GM21737 (cell line): ENCODE measurements around the gene ETHE1.

Source experiments
- ATAC-seq: cut with Tn5 transposase; IDR thresholded peaks from one replicate; pipeline ENCODE4 v1.9.1; 2021; ENCODE audit warnings: mild to moderate bottlenecking, moderate library complexity; ENCODE audit not compliant: unreplicated experiment

Gene ETHE1, protein sequence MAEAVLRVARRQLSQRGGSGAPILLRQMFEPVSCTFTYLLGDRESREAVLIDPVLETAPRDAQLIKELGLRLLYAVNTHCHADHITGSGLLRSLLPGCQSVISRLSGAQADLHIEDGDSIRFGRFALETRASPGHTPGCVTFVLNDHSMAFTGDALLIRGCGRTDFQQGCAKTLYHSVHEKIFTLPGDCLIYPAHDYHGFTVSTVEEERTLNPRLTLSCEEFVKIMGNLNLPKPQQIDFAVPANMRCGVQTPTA

DNA sequence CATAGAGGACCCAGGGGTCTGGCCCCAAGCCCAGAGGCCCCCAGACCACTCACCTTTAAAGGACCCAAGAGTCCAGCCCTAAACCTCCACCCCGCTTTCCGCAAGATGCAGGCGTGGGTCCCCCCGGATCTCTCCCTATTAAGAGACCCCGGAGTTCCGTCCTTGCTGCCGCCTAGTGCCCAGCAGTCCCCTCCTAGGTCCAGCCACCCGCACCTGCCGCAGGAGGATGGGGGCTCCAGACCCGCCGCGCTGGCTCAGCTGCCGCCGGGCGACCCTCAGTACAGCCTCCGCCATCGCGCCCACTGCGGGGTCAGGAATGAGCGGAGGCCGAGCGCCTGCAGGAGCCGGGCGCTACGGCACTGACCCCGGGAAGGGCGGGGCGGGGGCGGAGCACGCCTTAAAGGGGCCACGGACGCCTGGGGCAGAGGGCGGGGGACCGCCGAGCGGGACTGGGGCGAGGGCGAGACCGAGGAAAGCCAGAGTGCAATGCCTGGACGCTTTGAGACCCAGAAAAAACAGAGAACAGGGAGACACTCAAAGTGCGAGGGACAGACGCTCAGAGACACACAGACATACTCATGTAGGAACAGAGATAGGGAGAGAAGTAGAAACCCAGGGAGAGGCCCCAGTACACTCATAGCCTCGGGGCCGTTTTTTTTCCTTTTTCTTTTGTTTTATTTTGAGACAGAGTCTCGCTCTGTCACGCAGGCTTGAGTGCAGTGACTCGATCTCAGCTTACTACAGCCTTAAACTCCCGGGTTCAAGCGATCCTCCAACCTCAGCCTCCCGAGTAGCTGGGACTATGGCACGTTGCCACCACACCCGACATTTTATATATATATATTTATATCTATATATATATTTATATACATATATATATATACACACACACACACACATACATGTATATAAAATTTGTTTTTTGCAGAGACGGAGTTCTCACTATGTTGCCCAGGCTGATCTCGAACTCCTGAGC, at the start of gene ETHE1:
Gene ETHE1 (minus strand): TSS at position 318 of the 976 bp plus-strand sequence. CDS start 24 bp downstream, at position 294.
- peak; percentile 65 for ATAC-seq

DNA sequence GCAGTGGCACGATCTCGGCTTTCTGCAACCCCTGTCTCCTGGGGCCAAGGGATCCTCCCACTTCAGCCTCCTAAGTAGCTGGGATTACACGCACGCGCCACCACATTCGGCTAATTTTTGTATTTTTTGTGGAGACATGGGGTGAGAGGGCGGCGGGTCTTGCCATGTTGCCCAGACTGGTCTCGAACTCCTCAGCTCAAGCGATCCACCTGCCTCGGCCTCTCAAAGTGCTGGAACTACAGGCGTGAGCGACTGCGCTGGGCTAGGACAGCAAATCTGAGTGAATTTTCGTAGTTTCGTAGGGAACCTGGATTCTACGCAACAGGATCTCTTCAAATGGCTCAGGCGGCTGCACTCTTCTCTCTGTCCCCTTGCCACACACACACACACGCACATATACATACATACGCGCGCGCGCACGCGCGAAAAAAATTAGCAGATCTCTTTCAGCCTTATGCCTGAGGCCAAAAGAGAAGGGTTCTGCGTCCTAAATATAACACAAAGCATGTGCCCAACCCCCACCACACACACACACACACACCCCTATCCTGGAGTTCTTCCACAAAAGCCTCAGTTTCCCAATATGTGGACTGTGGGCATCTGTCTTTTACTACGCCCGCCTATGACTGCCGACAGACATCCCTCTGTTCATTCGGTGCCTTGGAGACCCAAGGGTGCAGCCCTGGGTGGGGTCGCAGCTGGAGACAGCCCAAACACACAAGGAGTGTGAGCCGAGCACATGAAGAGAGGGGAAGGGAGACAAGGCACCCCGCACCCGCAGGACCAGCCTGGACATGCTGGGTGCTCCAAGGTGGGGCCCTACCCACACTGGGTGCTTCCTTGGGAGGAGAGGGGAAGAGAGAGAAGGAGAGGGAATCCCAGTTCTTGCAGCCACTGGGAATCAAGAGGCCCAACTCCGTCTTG, 49.2 kb upstream of the ETHE1 start:
- no peak for ATAC-seq

DNA sequence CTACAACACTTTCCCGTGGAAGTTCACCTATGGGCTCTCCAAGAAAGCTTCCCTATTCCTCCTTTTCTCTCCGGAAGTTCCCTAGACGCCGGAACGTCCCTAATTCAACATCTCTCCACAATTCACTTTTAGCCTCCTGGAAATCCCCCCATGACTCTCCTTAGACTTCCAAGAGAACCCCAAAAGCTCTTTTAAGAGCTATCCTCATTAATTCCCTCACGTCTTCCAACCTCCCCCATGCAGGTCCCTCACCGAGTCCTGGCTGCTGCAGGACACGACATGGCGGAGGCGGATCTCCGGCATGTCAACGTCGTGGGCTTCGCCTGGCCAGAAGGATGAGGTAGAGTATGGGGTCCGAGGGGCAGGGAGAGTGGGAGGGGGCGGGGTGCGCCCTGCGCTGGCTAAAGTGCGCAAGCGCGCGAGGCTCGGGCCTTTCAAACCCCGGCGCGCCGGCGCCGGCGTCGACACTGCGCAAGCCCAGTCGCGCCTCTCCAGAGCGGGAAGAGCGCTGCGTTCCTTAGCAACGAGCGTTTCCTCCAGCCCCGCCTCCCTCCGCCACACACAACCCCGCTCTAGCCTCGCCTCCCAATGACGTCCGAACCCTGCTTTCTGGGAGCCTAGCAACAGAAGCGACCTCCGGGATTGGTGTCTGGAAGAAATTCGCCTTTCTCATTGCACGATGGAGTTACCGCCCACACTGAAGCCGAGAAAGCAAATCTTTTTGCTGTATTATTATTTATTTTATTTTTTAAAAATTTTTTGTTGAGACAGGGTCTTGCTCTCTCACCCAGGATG, 48.4 kb upstream of the ETHE1 start, which contains the start of the genes PINLYP and XRCC1:
Gene PINLYP (plus strand): TSS at position 646 of the 795 bp plus-strand sequence. CDS start 1,391 bp downstream, outside the sequence.
Gene XRCC1 (minus strand): TSS at position 372 of the 795 bp plus-strand sequence. CDS start 69 bp downstream, at position 303.
- ATAC-seq: peak; percentile 93

DNA sequence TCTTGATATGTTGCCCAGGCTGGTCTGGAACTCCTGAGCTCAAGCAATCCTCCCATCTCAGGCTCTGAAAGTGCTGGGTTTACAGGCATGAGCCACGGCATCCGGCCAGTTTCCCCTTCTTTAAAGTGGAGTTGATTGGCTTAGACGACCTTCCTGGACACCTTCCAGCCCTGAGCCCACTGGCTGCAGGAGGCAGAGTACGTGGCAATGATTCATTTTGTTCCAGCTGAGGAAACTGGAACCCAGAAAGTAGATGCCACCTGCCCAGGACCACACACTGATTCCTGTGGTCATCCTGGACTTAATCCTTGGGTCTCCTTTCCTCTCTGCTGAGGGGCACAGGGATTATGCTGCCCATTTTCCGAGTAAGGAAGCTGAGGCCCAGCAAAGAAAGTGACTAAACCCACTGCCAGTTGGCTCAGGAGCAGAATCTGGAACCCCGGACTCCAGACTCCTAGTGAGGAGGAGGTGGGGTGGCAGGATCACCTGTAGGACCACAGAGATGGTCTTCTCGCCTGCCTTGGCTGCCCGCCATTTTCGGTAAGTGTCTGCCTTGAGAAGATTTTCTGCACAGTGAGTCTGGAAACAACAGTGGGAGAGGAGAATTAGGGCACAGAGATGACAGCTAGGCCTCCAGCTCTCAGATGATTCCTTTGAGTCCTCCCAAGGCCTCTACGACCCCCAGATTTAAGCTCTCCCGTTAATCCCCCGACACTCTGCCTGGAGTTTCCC, 47.6 kb upstream of the ETHE1 start:
- ATAC-seq: no peak

DNA sequence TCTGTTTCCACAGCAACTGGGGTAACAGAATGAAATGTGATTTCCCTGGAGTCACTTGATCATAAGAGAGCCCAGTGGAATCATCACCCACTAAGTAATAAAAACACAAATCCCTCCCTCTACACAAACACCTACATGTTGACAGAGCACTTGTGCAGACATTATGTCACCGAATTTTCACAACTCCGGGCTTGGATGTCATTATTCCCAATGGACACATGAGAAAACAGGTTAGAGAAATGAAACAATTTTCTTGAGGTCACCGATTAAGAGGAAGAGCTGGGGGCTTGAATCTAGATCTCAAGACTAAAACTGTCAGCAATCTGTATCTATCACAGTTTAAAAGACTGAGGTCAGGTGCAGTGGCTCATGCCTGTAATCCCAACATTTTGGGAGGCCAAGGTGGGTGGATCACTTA, 45.2 kb upstream of the ETHE1 start:
- no peak for ATAC-seq

DNA sequence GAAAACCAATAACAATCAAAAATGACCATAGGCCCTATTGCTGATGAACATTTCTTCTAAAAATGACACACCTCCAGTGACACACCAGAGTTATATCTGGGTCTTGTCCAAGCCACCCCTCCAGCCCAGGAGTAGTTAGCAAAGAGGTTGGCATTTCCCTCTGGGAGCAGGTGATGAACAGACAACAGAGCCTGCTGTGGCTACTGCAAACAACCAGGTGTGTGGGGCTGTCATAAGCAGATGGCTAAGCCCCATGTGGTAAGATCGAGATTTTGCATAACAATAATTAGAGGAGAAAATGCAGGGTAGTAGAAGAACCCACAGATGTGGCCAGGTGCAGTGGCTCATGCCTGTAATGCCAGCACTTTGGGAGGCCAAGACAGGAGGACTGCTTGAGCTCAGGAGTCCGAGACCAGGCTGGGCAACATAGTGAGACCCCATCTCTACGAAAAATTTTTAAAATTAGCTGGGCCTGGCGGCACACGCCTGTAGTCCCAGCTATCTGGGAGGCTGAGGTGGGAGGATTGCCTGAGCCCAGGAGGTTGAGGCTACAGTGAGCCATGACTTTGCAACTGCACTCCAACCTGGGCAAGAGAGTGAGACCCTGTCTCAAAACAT, 43.3 kb upstream of the ETHE1 start:
- ATAC-seq: no peak

DNA sequence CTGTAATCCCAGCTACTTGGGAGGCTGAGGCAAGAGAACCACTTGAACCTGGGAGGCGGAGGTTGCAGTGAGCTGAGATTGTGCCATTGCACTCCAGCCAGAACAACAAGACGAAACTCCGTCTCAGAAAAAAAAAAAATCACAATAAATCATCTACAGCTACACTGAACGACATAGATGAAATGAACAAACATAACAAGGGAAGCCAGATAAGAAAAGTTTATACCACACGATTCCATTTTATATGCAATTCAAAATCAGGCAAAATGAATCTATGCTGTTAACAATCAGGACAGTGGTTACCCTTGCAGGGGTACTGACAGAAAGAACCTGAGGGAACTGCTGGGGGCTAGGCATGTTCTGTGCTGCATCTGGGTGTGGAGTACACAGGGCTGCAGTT, 42.7 kb upstream of the ETHE1 start:
- ATAC-seq: no peak

DNA sequence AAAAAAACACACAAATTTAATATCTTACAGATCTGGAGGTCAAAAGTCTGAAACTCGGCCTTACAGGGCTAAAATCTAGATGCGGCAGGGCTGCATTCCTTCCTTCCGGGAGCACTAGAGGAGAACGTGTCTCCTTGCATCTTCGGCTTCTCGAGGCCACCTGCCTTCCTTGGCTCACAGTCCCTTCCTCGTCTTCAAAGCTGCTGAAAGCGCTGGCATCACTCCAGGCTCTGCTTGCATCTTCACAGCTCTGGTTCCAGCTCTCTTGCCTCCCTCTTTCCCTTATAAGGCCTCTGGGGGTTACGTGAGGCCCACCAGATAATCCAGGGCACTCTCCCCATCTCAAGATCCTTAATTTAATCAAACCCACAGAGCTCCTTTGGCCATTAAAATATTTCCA, 37.8 kb upstream of the ETHE1 start:
- no peak for ATAC-seq

DNA sequence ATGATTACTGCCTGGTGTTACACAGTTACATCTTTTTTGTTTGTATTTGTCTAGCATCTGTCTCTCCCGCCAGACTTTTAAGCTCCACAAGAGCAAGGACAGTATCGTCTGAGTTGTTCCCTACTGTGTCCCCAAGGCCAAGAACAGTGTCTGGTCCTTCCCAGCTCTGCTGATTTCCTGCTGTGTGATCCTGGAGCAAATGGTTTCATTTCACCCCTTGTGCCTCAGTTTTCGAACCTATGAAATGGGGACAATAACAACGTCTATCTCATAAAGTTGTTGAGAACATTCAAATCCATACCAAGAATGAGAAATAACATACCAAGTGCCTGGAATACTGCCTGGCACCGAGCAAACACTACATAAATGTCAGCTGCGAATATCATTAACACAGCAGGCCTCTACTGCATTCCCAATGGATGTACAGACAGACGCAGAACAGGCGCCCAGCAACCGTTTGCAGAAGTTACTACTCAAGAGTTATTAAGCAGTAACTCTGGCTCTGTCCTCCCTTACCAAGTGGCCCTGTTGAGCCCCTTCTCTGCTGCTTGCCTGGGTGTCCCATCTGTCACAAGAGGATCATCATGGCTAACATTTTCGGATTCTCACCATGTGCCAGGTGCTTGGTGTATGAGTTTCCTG, 36.9 kb upstream of the ETHE1 start:
- no peak for ATAC-seq

DNA sequence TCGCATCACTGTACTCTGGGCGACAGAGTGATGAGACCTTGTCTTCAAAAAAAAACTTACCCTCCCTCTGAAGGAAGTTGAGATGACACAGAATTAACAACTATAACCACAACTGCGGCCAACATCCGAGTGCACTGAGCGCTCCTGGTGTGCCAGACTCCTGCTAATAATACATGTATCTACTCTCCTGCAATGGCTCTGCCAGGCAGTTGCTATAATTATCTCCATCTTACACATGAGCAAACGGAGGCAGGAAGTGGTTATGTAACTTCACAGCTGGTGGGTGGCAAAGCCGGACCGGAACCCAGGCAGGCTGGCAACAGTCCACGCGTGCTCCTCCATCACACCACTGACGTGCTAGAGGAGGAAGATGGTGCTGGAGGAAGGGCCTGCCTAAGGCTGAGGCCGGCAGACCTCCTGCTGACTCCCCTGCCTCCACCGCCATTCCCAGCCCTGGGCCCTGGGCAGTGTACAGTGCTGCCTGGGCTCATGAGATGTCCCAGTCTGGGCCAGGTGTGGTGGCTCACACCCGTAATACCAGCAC, 35.8 kb upstream of the ETHE1 start:
- ATAC-seq: peak; percentile 73

DNA sequence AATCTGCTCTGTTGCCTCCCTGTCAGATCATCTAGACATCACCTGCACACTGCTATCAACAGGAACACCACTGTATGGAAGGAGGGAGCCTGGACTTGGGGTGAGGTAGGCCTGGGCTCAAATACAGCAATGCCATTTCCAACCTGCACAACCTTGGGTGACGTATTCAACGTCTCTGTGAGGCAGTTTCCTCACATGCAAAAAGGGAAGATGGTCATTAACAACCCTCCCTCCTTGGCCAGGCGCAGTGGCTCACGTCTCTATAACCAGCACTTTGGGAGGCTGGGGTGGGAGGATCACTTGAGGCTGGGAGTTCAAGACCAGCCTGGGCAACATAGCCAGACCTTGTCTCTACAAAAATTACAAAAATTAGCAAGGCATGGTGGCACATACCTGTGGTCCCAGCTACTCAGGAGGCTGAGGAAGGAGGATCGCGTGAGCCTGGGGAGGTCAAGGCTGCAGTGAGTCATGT, 35.3 kb upstream of the ETHE1 start:
- ATAC-seq: no peak

DNA sequence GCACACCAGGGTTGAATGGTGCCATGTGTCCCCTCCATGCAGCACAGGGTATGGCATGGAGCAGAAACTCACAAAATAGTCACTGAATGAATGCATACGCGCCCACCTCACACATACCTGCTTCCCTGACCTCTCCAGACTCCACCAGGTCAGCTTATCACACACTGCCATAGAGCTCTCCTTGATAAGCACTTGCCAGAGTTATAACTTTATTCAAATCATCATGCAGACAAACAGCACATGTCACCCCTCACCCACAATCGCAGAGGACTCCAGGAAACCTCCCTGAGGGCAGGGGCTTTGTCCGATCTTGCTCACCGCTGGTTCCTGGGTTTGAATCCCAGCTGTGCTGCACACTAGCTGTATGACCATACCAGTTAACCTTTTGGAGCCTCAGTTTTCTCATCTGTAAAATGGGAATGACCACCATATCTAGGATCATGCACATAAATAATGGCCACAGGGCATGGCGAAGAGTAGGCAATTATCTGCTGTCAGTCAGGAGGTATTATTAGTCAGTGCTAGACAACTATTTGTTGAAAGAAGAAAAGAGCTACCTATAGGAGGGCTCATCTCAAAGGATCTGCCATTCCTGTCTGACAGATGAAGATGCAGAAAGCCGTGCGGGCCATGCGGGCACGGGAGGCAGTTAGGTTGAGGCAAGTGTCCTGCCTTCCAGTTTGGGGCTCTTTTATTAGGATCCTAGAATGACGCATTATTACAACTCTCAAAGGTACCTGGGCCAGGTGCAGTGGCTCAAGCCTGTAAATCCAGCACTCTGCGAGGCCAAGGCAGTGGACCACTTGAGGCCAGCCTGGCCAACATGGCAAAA, 34.4 kb upstream of the ETHE1 start:
- no peak for ATAC-seq

DNA sequence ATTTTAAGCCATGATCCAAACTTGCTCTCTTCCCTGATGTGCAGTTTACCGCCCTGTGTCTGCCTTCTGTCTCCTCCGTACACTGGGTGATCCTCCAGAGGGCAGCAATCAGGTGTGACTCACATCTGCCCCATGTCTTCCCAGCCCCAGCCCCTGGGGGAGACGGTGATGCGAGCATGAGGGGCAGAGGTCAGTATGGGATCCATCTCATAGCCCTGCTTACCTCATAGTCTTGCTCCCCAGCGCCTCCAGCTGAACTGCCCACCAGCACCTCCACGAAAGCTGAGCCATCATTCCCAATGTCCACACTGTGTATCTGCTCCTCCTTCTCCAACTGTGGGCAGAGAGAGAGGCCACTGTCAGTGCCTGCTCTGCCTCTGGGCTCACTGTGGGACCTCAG, 33.7 kb upstream of the ETHE1 start:
- no peak for ATAC-seq

DNA sequence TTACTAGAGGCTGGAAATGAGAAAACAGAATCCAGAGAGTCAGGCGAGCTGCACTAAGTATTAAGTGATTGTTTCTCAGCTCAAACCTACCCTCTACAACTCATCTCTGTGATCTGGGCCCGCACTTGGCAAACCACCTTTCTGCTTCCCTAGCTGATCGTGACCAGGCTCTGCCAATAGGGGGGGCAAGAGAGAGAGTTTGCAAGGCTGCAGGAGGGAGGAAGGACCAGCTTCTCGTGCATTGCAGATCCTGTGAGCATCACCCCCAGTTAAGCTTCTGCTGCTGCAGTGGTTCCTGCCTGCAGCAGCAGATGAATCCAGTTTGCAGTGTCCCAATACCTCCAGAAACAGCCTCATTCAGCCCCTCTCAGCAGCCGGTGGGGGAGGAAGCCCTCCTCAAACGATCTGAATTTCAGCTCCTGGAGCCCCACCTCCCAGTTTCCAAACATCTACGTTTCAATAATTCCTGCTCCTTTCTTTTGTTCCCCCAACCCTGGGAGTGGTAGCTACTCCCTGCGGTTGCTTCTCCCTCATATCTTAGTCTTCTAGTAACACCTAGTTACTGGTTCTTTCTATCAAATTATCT, 28.3 kb upstream of the ETHE1 start:
- no peak for ATAC-seq

DNA sequence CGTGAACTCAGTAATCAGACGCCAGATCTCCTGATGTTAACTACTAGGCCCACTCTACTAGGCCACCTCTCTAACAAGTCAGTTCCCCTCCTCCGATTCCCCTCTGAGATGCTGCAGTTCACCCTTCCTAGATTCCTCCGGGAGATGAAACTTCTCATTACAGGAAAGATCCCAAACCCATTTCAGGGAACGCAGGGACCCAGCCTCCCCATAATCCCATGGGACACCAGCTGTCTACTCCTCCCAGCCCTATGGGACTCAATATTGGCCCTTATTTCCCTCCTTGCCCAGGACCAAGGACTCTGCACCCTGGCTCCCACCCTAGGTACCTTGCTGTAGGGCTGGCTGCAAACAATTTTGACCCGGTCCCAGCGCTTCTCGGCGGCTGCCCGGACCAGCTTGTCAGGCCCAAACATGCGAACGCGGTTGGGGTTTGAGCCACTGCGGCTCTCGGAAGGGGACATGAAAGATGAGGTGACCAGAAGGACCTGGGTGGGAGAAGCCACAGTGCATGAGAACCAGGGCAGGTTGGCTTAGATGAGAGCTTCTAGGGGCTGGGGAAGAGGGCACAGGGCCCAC, 27.4 kb upstream of the ETHE1 start:
- ATAC-seq: no peak

DNA sequence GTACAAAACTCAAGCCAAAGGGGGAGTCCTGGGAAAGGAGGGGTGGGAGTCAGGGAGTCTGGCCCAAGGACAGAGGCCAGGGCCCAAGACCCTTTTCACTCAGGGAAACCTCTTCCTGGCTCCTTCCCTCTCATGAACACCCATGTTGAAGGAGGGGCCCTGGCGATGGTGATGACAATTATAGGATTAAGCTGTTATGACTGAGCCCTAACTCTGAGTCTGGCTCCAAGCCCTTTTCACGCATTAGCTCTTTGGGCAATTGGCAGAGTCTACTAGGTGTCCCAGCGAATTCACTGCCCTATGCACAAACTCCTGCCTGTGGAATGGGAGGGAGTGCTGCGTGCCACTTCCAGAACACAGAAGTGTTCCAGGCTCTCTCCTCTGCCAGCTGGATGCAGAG, 26.7 kb upstream of the ETHE1 start:
- ATAC-seq: no peak
